K562 (cell line): ENCODE results near the gene DCAF4. TPM values are rescaled to one million over a fixed set of nuclear protein-coding genes. Genes with fewer than 3 reads are reported as not detected.

Experiments used
- ATAC-seq: fragments of 200-7000 bp; cut with Tn5 transposase; 3 replicates; pipeline ENCODE4 v1.9.1; 2020; ENCODE audit warnings: moderate library complexity
- BruUV-seq: library from RNA; stranded (reverse); fragments of 400-500 nt; replicated peaks from 2 replicates; lab custom pipeline; 2021; lab: Mats Ljungman, UMichigan
- CTCF ChIA-PET: fragments of 300-600 bp; formaldehyde crosslinking; extraction: SDS; loops from one replicate; lab custom pipeline; 2021; ENCODE audit warnings: low intra/inter-chr PET ratio; lab: Yijun Ruan, JAX
- POLR2A ChIA-PET: fragments of 300-600, 350-650 bp; sonication (Branson Sonifier 250); formaldehyde crosslinking; extraction: SDS; loops from one replicate; lab custom pipeline; 2021; ENCODE audit warnings: antibody characterized with exemption, inconsistent platforms; lab: Yijun Ruan, JAX
- DNase-seq, 4 experiments: peaks; one replicate each; pipeline versions ENCODE4 v3.0.0 to v3.0.0-alpha.2; 2011 to 2018; ENCODE audit warnings: low spot score in 3 of 4, mixed read lengths in 3 of 4; ENCODE audit errors: extremely low read depth in 1 of 4
- FAIRE-seq: peaks from 2 replicates; lab custom pipeline; 2011; peaks lifted over from hg19 to GRCh38; lab: Jason Lieb, UNC
- H2AFZ ChIP-seq: 2 replicates; pipeline ENCODE4 v1.6.0; 2011; ENCODE audit warnings: low read depth, low read length, control low read depth, inconsistent platforms
- H3K27ac ChIP-seq: fragments of 200-600 bp; 3 replicates; pipeline ENCODE4 v1.8.0; 2011; ENCODE audit warnings: low read depth, mild to moderate bottlenecking, control low read depth, inconsistent platforms, low read length, moderate library complexity, mixed read lengths; ENCODE audit errors: extremely low read depth
- H3K27me3 ChIP-seq, 2 experiments: fragments of 300-600 bp in 1 of 2; 2 replicates in 1 of 2; 3 replicates in 1 of 2; pipeline versions ENCODE4 v1.6.0 to v1.8.0; 2011; ENCODE audit warnings: inconsistent platforms in 2 of 2, low read length in 2 of 2, mild to moderate bottlenecking in 1 of 2, mixed read lengths in 1 of 2, moderate library complexity in 1 of 2; ENCODE audit not compliant: control insufficient read depth in 2 of 2, insufficient read depth in 2 of 2
- H3K36me3 ChIP-seq: fragments of 300-600 bp; 3 replicates; pipeline ENCODE4 v1.8.0; 2011; ENCODE audit warnings: mild to moderate bottlenecking, low read length, inconsistent platforms; ENCODE audit not compliant: control insufficient read depth, insufficient read depth
- H3K4me1 ChIP-seq, 2 experiments: fragments of 200-600 bp in 1 of 2; replicated peaks in 1 of 2; 2 replicates in 1 of 2; 3 replicates in 1 of 2; pipeline versions ENCODE4 v1.5.1 to v1.8.0; 2011; ENCODE audit warnings: inconsistent platforms in 2 of 2, low read length in 2 of 2, mild to moderate bottlenecking in 1 of 2, mixed read lengths in 1 of 2, moderate library complexity in 1 of 2; ENCODE audit not compliant: control insufficient read depth in 2 of 2, insufficient read depth in 2 of 2
- H3K4me2 ChIP-seq: 2 replicates; pipeline ENCODE4 v1.6.1; 2011; ENCODE audit warnings: low read length, control low read depth, inconsistent platforms, mixed read lengths; ENCODE audit not compliant: insufficient read depth
- H3K4me3 ChIP-seq: fragments of 200-600 bp; sonication (generic), shearing (Covaris generic); 2 replicates; pipeline ENCODE4 v1.5.1; 2016; ENCODE audit warnings: control low read depth, inconsistent platforms
- H3K79me2 ChIP-seq: fragments of 200-600 bp; 3 replicates; pipeline ENCODE4 v1.8.0; 2011; ENCODE audit warnings: low read length, inconsistent platforms; ENCODE audit not compliant: control insufficient read depth, insufficient read depth
- H3K9ac ChIP-seq, 2 experiments: 2 replicates each; pipeline versions ENCODE4 v1.6.0 to v1.6.1; 2011; ENCODE audit warnings: low read depth in 2 of 2, low read length in 2 of 2, control low read depth in 1 of 2, inconsistent platforms in 1 of 2, mild to moderate bottlenecking in 1 of 2, mixed read lengths in 1 of 2; ENCODE audit not compliant: insufficient read depth in 1 of 2
- H3K9me1 ChIP-seq: one replicate; pipeline ENCODE4 v1.6.0; 2011; ENCODE audit warnings: inconsistent platforms, mild to moderate bottlenecking, low read length, moderate library complexity; ENCODE audit not compliant: control insufficient read depth, insufficient read depth
- H3K9me3 ChIP-seq: replicated peaks from 2 replicates; pipeline ENCODE4 v1.5.1; 2011; ENCODE audit warnings: low read depth, low read length, inconsistent platforms; ENCODE audit not compliant: control insufficient read depth, insufficient read depth
- H4K20me1 ChIP-seq: replicated peaks from 2 replicates; pipeline ENCODE4 v1.6.1; 2011; ENCODE audit warnings: low read length, inconsistent platforms, mixed read lengths; ENCODE audit not compliant: control insufficient read depth, insufficient read depth
- CGGBP1 ChIP-seq: fragments of 250-450 bp; sonication (Bioruptor Pico); IDR thresholded peaks from 2 replicates; pipeline ENCODE4 v1.9.0; 2021; ENCODE audit warnings: mild to moderate bottlenecking
- MAFF ChIP-seq: IDR thresholded peaks from 2 replicates; pipeline ENCODE4 v1.6.1; 2012; ENCODE audit warnings: low read length, improper control_type of control experiment
- PHB2 ChIP-seq: fragments of 450-650 bp; IDR thresholded peaks from 2 replicates; pipeline ENCODE4 v1.6.1; 2017; ENCODE audit warnings: low read depth
- SMC3 ChIP-seq: conservative IDR thresholded peaks from 2 replicates; pipeline ENCODE4 v1.6.1; 2011; ENCODE audit warnings: low read depth, low read length, improper control_type of control experiment; ENCODE audit not compliant: insufficient read depth
- ZNF277 ChIP-seq: fragments of 250-450 bp; sonication (Bioruptor Pico); IDR thresholded peaks from 2 replicates; pipeline ENCODE4 v1.8.0; 2022; ENCODE audit warnings: inconsistent platforms, mild to moderate bottlenecking, moderate library complexity, borderline replicate concordance
- WGBS: fragments of 100-300 bp; shearing (Covaris generic); methylation state at CpG from one replicate; pipeline ENCODE4 v1.1.6; 2016; ENCODE audit warnings: low coverage, mixed read lengths; ENCODE audit not compliant: insufficient coverage; ENCODE audit errors: missing lambda C conversion rate; 5-methylcytosine and 5-hydroxymethylcytosine counted together
- in situ Hi-C: fragments of 300-500 bp; cut with MboI; formaldehyde crosslinking; loops from 4 replicates; pipeline ENCODE4 v1.15.0; 2018; ENCODE audit warnings: inconsistent platforms, mixed read lengths
- intact Hi-C: fragments of 100-400 bp; cut with micrococcal nuclease; formaldehyde crosslinking; loops from 2 replicates; pipeline ENCODE4 v1.14.2; 2022
- polyA plus RNA-seq, 8 experiments: library from polyadenylated mRNA; depleted of rRNA in 4 of 8; stranded (reverse) in 5 of 8; unstranded in 3 of 8; fragments of >200 nt; fragmentation: Nextera tagmentation in 2 of 8; fragmentation: Illumina TruSeq in 1 of 8; extraction: Ambion mirVana in 2 of 8; extraction: Trizol in 1 of 8; gene quantifications; 2 replicates each; pipeline versions ENCODE4 v1.2.1 to v1.2.3, GENCODE V29; 2011 to 2014; ENCODE audit warnings: inconsistent platforms in 1 of 8, missing spikeins in 1 of 8
- total RNA-seq, 7 experiments: library from RNA; depleted of rRNA in 6 of 7; stranded (reverse); fragments of >200 nt in 6 of 7; fragmentation: Illumina TruSeq in 2 of 7; extraction: Trizol in 2 of 7; gene quantifications; 2 replicates each; pipeline versions ENCODE4 v1.2.1 to v1.2.3, GENCODE V29; 2011 to 2021; ENCODE audit warnings: low replicate concordance in 1 of 7

DCAF4 gene
- total and polyA plus RNA-seq, 9 of the 15 experiments (the other 6 are each of a cell fraction or from before 2014, with no cell fraction given), result 2.7 to 49.2 (median 22.9) TPM

GRCh38 chr14:72884386-72884785, 41.9 kb upstream of the DCAF4 start:
- Histone ChIP-seq H4K20me1 (no peaks in the 10 kb centered on the region), H3K9me3 (no peaks in the 10 kb centered on the region), H3K27ac (no peak overlapping the region), H3K36me3 (no peaks in the 10 kb centered on the region), H3K4me1 (peaks cover 0 to 6% of the 10 kb centered on the region in 2 experiments; a peak in 3 of 5 replicates), H3K4me3 (no peak overlapping the region), H2AFZ (no peak overlapping the region), H3K4me2 (no peak overlapping the region), H3K79me2 (no peaks in the 10 kb centered on the region), H3K27me3 (no peaks in the 10 kb centered on the region), H3K9me1 (no peaks in the 10 kb centered on the region), H3K9ac (no peak overlapping the region)
- ATAC-seq, result no peak
- no peak for DNase-seq
- TF ChIP-seq SMC3 (no peak), PHB2 (no peak), MAFF (no peak), CGGBP1 (CRISPR knock-in tag) (no peak), ZNF277 (CRISPR knock-in tag) (no peak)
- no peak for FAIRE-seq
- ChIA-PET POLR2A (no interaction called here), CTCF (no interaction called here)
- intact Hi-C loops, result no loop called here
- no TSS peak for BruUV-seq
- 59% methylated on average over 3 of the region's 4 CpGs for WGBS
- in situ Hi-C loops, result no loop called here
